MM.1S (cell line): ENCODE results near the gene AUTS2.

Experiments used
- DNase-seq: peaks from one replicate; pipeline ENCODE4 v3.0.0-alpha.2; 2015
- H2AFZ ChIP-seq: fragments of 300-600 bp; sonication (generic); 2 replicates; pipeline ENCODE4 v1.6.0; 2016; ENCODE audit warnings: antibody characterized with exemption, low read length
- H3F3A ChIP-seq: fragments of 300-600 bp; sonication (generic); 2 replicates; pipeline ENCODE4 v1.6.1; 2016; ENCODE audit warnings: mild to moderate bottlenecking, antibody characterized with exemption, low read length, moderate library complexity, mixed read lengths; ENCODE audit not compliant: insufficient read depth
- H3K27ac ChIP-seq: fragments of 300-600 bp; sonication (generic); 2 replicates; pipeline ENCODE4 v1.5.1; 2016; ENCODE audit warnings: mild to moderate bottlenecking, low read length
- H3K27me3 ChIP-seq: fragments of 300-600 bp; sonication (generic); replicated peaks from 2 replicates; pipeline ENCODE4 v1.6.0; 2016; ENCODE audit warnings: low read length; ENCODE audit not compliant: insufficient read depth
- H3K36me3 ChIP-seq: fragments of 300-600 bp; sonication (generic); replicated peaks from 2 replicates; pipeline ENCODE4 v1.6.1; 2016; ENCODE audit warnings: mild to moderate bottlenecking, low read length, mixed read lengths; ENCODE audit not compliant: insufficient read depth
- H3K4me1 ChIP-seq: fragments of 300-600 bp; sonication (generic); 2 replicates; pipeline ENCODE4 v1.6.1; 2016; ENCODE audit warnings: low read length, mixed read lengths
- H3K4me2 ChIP-seq: fragments of 300-600 bp; sonication (generic); 2 replicates; pipeline ENCODE4 v1.6.0; 2016; ENCODE audit warnings: low read depth, low read length
- H3K4me3 ChIP-seq: fragments of 300-600 bp; sonication (generic); 2 replicates; pipeline ENCODE4 v1.5.1; 2016; ENCODE audit warnings: low read length, mixed read lengths
- H3K79me2 ChIP-seq: fragments of 300-600 bp; sonication (generic); 2 replicates; pipeline ENCODE4 v1.6.1; 2016; ENCODE audit warnings: mixed run types, low read length, mixed read lengths
- H3K9ac ChIP-seq: fragments of 300-600 bp; sonication (generic); 2 replicates; pipeline ENCODE4 v1.6.1; 2016; ENCODE audit warnings: low read length, mixed read lengths
- H3K9me2 ChIP-seq: fragments of 300-600 bp; sonication (generic); replicated peaks from 2 replicates; pipeline ENCODE4 v1.6.1; 2016; ENCODE audit warnings: mild to moderate bottlenecking, low read length, mixed read lengths; ENCODE audit not compliant: insufficient read depth
- H3K9me3 ChIP-seq: fragments of 300-600 bp; sonication (generic); replicated peaks from 2 replicates; pipeline ENCODE4 v1.6.1; 2016; ENCODE audit warnings: mild to moderate bottlenecking, low read length, mixed read lengths; ENCODE audit not compliant: insufficient read depth
- H4K20me1 ChIP-seq: fragments of 300-600 bp; sonication (generic); 2 replicates; pipeline ENCODE4 v1.6.1; 2016; ENCODE audit warnings: mild to moderate bottlenecking, low read length, moderate library complexity, mixed read lengths; ENCODE audit not compliant: insufficient read depth
- EZH2 ChIP-seq: fragments of 300-600 bp; sonication (generic); optimal IDR thresholded peaks from 2 replicates; pipeline ENCODE3; 2017; ENCODE audit warnings: low read depth, mild to moderate bottlenecking, antibody characterized with exemption, low read length, mixed read lengths
- EZH2phosphoT487 ChIP-seq: fragments of 300-600 bp; sonication (generic); IDR thresholded peaks from 2 replicates; pipeline ENCODE4 v1.6.1; 2018; ENCODE audit warnings: antibody characterized with exemption, low read length
- TF ChIP-seq, protein P1 (sequence below): fragments of 300-600 bp; sonication (generic); IDR thresholded peaks from 2 replicates; pipeline ENCODE4 v1.5.1; 2016; ENCODE audit warnings: antibody characterized with exemption, low read length, mixed read lengths

The AUTS2 gene

GRCh38 chr7:70730451-70731110 lies 1132.3 kb downstream of the AUTS2 start:
- Histone ChIP-seq H3K4me1 (no peaks in the 10 kb centered on the region), H2AFZ (no peak overlapping the region), H3K4me3 (no peak overlapping the region), H3K9me3 (no peaks in the 10 kb centered on the region), H3K36me3 (0 out of 2 replicates have a peak, but pooled peaks cover 3% of the 10 kb centered on the region), H3K27me3 (no peaks in the 10 kb centered on the region), H3K4me2 (no peak overlapping the region), H3K9me2 (no peaks in the 10 kb centered on the region), H3K9ac (no peak overlapping the region), H3K79me2 (peaks cover 94% of the 10 kb centered on the region), H4K20me1 (peaks cover 5% of the 10 kb centered on the region; the same call in 1 of the 2 replicates), H3F3A (no peaks in the 10 kb centered on the region), H3K27ac (no peak overlapping the region)
- TF ChIP-seq EZH2phosphoT487: no peak
- no peak for TF ChIP-seq EZH2
- TF ChIP-seq, protein P1, sequence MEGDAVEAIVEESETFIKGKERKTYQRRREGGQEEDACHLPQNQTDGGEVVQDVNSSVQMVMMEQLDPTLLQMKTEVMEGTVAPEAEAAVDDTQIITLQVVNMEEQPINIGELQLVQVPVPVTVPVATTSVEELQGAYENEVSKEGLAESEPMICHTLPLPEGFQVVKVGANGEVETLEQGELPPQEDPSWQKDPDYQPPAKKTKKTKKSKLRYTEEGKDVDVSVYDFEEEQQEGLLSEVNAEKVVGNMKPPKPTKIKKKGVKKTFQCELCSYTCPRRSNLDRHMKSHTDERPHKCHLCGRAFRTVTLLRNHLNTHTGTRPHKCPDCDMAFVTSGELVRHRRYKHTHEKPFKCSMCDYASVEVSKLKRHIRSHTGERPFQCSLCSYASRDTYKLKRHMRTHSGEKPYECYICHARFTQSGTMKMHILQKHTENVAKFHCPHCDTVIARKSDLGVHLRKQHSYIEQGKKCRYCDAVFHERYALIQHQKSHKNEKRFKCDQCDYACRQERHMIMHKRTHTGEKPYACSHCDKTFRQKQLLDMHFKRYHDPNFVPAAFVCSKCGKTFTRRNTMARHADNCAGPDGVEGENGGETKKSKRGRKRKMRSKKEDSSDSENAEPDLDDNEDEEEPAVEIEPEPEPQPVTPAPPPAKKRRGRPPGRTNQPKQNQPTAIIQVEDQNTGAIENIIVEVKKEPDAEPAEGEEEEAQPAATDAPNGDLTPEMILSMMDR: no peak
- DNase-seq: no peak

- H3K9me2 ChIP-seq: no peaks in the 10 kb centered on the region
- no peaks in the 10 kb centered on the region for H3F3A ChIP-seq
- peaks cover 5% of the 10 kb centered on the region; the same call in 1 of the 2 replicates for H4K20me1 ChIP-seq
- no peaks in the 10 kb centered on the region for H3K4me1 ChIP-seq
- no peak overlapping the region for H3K27ac ChIP-seq
- H2AFZ ChIP-seq: no peak overlapping the region
- no peak overlapping the region for H3K4me2 ChIP-seq
- TF ChIP-seq, protein P1: no peak
- TF ChIP-seq EZH2 (no peak), EZH2phosphoT487 (no peak)
- peaks cover 94% of the 10 kb centered on the region for H3K79me2 ChIP-seq
- H3K9ac ChIP-seq: no peak overlapping the region
- no peaks in the 10 kb centered on the region for H3K9me3 ChIP-seq
- no peaks in the 10 kb centered on the region for H3K27me3 ChIP-seq
- H3K36me3 ChIP-seq: no peaks in the 10 kb centered on the region
- no peak for DNase-seq
- H3K4me3 ChIP-seq: no peak overlapping the region
Measured at GRCh38 chr7:70733090-70733489, 1134.8 kb downstream of the AUTS2 start.

GRCh38 chr7:70734411-70734810 lies 1136.1 kb downstream of the AUTS2 start:
- no peaks in the 10 kb centered on the region for H3F3A ChIP-seq
- H3K27ac ChIP-seq: no peak overlapping the region
- no peak overlapping the region for H3K4me2 ChIP-seq
- peaks cover 96% of the 10 kb centered on the region for H3K79me2 ChIP-seq
- no peaks in the 10 kb centered on the region for H3K9me2 ChIP-seq
- no peaks in the 10 kb centered on the region for H3K9me3 ChIP-seq
- H3K9ac ChIP-seq: no peak overlapping the region
- no peak overlapping the region for H3K4me3 ChIP-seq
- peaks cover 5% of the 10 kb centered on the region; the same call in 1 of the 2 replicates for H4K20me1 ChIP-seq
- H2AFZ ChIP-seq: no peak overlapping the region
- TF ChIP-seq, protein P1: no peak
- TF ChIP-seq EZH2phosphoT487 (no peak), EZH2 (no peak)
- no peaks in the 10 kb centered on the region for H3K36me3 ChIP-seq
- DNase-seq: no peak
- H3K27me3 ChIP-seq: no peaks in the 10 kb centered on the region
- no peaks in the 10 kb centered on the region for H3K4me1 ChIP-seq
